GM18858 (cell line): ENCODE data around the gene DYNC1I2.
"Not testable (repeated sequence)": the region's sequence is repeated elsewhere in the genome, so short reads cannot be mapped to it uniquely, and the experiment has no call there.

Experiments
- ATAC-seq: cut with Tn5 transposase; IDR thresholded peaks from one replicate; pipeline ENCODE4 v1.9.1; 2021; ENCODE audit not compliant: unreplicated experiment

The DYNC1I2 gene

DNA sequence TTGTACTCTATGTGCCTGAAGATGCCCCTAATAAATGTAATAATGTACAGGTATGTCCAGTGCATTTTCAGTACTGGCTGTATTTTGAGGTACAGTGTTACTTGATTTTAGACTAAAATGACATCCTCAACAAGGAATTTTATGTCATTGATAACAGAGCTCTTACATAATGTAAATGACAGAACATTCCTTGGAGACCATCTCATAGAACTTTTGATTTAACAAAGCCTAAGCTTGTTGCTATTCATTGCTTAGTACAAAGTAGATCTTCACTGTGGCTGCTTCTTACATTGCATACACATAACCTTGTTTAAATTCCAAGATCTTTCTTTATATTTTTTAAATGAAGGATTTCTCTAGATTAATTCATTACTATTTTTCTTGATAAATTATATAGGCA is 24.1 kb downstream of the DYNC1I2 start:
- no peak for ATAC-seq

DNA sequence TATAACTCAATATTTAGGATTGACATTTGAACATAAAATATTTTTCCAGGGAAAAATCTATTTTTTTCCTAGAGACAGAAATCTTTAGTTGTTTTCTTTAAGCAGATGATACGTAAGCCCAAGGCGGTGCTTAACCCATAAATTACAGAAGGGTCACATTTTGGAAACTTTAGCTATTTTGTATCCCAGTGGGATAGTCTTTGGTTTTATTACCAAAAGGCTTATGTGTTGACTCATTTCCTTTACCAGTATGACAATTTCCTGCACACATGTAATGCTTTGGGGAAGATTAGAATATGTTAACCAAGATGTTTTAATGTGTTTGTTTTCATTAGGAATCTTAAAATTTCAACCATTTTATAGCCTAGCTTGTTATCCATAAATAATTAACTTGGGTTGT is 24.8 kb downstream of the DYNC1I2 start:
- no peak for ATAC-seq

DNA sequence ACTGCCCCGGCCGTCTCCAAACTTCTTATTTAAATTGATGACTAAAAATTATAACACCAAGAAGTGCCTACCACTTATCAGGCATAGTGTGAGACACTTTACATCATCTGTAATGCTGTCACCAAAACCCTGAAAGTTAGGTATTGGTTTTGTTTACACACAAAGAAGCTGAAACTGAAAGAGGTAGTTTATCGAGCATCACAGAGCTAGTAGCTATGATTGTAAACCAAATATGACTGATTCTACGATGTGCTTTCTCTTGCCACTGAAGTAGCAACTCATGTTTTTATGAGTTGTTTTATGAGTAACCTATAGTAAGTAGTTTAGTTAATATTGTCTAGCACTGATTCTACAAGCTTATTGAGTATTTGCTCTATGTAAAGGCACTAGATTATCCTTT is 31.5 kb downstream of the DYNC1I2 start:
- ATAC-seq = no peak

DNA sequence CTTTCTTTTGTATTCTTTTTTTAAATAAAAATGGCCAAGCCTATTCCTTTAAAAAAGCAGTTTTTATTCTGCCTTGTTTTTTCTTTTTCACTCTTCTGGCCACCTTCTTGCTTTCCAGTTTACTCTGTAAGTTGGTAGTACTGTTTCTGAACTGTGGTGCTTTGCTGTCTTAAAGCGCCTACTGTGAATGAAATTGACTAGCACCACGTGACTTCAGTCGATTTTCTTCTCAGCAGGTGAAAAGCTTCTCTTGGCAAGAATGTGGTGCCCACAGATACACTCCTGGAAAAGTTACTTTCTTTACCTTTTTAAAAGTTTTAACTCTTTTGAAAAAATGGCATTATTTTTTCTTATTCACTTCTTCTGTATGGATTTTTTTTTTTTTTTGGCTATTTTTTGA is 32.4 kb downstream of the DYNC1I2 start:
- ATAC-seq = no peak

DNA sequence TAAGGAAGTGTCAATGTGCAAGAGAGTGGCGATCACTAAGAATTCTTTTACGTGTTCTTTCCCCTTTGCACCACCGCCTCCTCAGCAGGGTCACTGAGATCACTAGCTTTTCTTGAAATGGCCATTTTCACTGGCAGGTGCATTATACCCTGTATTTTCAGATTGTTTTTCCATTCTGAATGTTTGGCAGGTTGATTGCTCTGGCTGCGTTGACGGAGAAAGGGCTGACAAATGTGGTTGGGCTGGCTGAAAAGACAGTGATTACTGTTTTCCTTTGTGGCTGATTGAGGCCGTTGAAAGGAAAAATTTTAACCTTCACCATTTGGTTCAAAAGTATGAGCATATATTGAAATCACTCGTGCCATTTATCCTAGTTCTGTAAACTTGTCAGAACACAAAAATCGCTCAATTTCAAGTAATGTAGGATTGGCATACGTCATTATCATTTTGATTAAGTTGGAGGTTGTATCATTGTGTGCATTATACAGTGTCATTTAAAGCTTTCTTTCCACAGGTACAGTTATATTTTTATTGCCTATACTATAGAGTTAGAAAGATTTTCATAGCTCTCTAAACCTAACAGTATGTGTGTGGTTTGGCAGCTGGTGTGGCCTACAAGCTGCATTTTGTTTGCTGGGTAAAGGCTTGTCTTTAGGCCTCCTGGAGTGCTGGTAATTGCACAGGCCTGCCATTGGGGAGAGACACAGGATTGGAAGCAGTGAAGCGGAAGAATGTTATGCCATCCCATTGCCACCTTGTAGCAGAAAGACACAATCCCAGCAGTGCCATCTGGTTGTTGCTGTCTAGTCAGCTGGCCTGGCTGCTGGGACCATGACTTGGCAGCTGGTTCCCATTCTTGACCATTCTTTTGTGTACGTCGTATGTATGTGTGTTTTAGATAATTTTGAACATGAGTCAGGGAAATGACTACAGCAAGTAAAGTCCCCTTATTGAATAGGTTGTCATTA is 36.7 kb downstream of the DYNC1I2 start:
- no peak for ATAC-seq

DNA sequence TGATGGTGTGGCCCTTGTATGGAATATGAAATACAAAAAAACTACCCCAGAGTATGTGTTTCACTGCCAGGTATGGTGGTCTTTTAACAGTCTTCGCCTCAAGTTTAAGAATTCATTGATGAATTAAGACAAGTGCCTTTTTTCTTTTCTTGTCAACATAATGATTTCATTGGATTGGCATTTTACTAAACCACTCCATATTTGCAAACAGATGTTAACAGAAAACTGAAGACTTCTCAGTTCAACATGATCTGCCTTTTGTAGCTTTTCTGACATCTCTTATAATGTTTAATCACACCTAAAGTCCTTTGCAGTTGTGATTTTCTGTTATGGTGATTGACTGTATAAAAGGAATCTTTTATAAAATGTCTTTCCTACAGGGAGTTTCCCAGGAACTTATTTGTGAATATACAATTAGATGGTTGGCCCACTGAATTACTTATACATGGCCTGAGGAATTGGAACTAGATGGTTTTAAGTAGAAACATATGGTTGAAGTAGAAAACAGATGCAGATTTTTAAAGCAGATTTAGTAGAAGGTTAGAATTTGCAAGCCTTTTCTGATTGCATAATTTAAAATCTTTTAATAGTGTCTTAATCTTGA is 39.7 kb downstream of the DYNC1I2 start:
- no peak for ATAC-seq

DNA sequence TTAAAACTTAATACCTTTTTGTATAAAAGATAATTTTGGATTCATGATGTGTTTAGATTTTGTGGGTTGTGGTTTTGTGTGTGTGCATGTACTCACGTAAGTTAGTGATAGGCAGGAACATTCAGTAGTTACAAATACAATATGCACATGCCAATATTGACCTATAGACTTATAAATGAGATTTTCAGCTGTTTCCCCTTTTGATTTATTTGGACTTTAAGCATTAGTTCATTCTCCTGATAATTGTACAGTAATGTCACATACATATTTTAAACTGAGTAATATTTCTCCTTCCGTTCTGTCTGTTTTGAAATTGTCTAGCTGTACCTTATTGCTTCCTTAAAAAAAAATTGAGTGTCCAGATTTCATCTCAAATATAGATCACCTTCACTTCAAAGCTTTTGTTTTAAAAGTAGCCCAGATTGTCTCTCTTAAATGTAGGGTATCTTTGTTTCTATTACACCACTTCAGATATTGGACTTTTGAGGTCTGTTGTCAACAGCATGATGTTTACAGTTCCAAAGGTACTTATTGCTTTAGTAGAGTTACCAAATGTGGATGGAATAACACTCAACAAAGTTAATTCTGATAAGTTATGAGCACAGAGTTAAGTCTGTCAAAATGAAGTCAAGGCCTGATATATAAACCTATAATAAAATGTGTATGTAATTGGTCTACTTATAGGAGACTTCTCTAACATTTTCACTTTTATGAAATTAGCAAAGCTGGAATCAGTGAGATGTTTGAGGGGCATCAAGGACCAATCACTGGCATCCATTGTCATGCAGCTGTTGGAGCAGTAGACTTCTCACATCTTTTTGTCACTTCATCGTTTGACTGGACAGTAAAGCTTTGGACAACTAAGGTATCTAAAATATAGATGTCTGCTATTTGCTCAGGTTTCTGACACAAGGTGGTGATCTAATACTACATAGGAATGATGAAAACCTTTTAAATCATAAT is 42.0 kb downstream of the DYNC1I2 start:
- no peak for ATAC-seq

DNA sequence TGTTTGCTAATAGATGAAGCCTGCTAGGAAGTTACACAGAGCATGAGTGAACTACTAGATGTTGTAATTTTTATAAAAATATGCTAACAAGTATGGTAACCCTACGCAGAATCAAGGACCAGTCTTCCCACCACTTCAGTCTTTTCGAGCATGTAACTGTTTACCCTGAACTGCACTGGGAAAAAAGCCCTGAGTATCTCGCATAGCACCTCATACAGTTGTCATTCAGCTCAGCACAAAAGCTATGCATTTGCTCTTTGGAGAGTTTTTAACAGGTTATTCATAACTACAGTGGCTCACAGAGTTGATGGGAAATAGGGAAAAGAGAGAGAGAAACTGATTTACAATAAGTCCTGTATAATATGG is 42.7 kb downstream of the DYNC1I2 start:
- no peak for ATAC-seq

DNA sequence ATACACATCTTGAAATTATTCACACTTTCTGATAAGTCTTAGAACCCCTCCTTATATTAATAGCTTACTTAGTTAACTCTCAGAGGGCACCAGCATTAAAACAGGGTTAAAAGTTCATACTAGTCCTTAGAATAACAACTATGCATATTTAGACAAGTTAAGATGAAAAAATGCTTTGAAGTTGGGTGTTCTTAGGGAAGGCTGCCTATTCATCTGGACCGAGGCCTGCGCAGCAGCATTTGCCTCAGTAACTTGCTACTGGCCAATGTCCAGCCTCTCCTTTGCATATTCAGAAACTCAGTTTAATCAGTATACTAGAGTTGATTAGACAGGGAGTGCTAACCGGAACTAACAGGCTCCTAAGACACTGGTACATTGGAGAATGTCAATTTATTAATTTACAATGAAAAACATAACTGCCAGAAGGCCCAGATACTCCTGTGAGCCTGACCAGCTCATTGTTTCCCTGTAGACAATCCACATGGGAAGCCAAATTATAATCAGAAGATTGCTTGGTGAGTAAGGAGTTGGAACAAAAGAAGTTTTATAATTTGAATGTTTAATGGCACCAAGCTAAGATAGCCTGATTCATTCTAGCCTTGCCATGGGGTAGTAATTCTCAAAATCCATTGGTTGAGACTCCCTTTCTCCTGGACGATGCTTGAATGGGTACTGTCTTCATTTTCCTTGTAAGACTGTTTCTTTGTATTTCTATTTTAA is 48.9 kb downstream of the DYNC1I2 start:
- ATAC-seq = no peak

DNA sequence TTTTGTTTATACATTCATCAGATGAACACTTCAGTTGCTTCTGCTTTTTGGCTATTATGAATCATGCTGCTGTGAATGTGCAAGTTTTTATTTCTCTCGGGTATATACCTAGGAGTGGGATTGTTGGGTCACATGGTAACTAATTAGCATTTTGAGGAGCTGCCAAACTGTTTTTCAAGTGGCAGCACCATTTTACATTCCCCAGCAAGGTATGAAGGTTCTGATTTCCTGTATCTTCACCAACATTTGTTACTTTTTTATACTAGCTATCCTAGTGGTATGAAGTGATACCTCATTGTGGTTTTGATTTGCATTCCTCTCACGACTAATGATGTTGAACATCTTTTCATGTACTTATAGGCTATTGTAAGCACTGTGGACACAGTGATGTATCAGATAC is 53.9 kb downstream of the DYNC1I2 start:
- ATAC-seq = peak; percentile 62

DNA sequence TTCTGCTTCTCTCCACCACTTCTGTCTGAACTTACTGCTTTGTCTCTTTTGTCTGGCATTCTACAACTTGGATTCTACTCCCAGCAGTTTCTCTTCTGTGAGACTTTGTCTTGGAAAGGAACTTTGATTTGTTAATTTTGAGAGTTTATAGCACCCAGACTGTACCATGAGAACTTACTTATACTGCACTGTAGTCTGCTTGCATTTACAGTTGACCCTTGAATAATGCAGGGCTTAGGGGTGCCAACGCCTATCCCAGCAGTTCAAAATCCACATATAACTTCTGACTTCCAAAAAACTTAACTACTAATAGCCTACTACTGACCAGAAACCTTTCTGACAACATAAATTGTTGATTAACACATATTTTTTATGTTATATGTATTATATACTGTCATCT is 55.5 kb downstream of the DYNC1I2 start:
- ATAC-seq = no peak

DNA sequence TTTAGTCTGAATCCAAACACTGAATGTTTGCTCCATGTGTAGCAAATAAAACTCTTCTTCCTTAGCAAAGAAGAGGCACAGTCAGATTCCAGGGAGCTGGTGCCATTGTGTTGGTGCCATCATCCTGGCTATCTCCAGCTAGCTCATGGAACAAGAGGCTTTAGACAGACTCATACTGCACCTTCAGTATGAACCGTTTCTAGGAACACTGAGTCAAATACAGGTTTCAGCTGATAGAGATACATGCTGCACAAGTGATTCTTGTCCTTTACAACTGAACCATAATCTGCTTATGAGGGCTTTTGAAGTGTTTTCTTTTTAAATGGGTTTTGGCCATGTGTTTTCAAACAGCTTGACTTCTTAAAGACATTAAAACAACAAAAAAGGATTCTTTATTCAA is 57.9 kb downstream of the DYNC1I2 start:
- ATAC-seq = no peak

DNA sequence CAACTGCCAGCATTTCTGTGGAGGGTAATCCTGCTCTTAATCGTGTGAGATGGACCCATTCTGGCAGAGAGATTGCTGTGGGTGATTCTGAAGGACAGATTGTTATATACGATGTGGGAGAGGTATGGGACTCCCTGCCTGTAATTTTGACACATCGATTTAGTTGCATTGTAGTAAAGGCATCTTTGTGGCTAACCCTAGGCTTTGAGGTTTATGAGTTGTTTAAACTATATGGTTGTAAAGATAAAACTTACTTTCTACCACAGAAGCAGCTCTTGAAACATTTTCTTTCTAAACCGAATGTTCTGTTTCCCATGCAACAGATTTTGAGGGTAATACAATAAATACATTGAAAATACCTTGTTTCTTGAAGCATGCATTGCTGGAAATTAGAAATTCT is 58.5 kb downstream of the DYNC1I2 start:
- ATAC-seq = no peak

DNA sequence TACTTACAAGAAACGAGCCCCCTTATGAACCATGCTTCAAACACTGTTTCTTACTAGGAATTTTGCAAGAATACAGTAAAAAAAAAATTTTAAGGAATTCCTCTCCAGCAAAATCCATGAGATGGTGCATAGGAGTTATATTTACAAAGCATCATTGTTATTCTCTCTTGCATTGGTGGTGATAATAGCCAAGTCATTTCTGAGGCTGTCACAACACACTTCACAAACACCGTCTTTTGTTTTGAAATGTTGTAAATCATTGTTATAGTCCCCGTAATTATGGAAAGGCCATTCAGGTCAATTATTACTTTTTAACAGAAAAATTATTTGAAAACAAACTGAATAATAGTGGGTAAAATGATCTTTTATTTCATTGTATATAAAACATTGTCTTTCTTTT is 60.1 kb downstream of the DYNC1I2 start:
- no peak for ATAC-seq

DNA sequence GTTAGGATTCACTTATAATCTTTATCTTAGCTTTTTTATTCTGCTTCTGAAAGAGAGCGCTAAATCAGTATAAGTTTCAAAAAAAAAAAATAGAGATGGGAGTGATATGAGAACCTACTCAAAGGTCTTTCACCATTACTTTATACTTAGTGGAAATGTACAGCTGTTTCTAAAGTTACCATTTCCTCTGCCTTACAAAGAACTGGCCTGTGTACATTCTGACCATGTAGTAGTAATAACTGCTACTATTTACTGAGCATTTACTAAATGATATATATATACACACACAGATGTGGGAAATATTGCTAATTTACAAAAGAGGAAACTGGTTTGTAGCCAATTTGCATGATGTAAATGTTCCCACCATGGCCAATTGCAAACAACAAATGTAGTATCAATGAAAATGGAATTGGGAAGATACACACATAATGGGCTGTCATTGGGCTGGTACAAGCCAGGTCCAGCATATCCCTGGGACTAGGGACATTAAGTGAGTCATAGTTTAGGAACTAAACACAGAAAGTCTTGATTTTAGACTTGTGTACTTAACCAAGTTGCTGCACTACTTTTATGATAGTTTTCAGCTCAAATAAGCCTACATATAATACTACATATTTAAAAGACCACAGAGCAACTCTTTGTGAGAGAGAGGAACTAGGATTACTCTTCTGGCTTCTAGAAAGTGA is 67.1 kb downstream of the DYNC1I2 start:
- no peak for ATAC-seq

DNA sequence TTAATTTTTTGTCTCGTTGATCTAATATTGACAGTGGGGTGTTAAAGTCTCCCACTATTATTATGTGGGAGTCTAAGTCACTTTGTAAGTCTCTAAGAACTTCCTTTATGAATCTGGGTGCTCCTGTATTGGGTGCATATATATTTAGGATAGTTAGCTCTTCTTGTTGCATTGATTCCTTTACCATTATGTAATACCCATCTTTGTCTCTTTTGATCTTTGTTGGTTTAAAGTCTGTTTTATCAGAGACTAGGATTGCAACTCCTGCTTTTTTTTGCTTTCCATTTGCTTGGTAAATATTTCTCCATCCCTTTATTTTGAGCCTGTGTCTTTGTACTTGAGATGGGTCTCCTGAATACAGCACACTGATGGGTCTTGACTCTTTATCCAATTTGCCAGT is 71.5 kb downstream of the DYNC1I2 start:
- ATAC-seq = not testable (repeated sequence)

DNA sequence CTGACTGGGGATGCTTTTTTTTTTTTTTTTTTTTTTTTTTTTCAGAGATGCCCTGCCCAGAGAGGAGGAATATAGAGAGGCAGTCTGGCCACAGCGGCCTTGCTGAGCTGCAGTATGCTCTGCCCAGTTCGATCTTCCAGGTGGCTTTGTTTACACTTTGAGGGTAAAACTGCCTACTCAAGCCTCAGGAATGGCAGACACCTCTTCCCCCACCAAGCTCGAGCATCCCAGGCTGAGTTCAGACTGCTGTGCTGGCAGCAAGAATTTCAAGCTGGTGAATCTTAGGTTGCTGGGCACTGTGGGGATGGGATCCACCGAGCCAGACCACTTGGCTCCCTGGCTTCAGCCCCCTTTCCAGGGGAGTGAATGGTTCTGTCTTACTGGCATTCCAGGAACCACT is 73.9 kb downstream of the DYNC1I2 start:
- not testable (repeated sequence) for ATAC-seq

DNA sequence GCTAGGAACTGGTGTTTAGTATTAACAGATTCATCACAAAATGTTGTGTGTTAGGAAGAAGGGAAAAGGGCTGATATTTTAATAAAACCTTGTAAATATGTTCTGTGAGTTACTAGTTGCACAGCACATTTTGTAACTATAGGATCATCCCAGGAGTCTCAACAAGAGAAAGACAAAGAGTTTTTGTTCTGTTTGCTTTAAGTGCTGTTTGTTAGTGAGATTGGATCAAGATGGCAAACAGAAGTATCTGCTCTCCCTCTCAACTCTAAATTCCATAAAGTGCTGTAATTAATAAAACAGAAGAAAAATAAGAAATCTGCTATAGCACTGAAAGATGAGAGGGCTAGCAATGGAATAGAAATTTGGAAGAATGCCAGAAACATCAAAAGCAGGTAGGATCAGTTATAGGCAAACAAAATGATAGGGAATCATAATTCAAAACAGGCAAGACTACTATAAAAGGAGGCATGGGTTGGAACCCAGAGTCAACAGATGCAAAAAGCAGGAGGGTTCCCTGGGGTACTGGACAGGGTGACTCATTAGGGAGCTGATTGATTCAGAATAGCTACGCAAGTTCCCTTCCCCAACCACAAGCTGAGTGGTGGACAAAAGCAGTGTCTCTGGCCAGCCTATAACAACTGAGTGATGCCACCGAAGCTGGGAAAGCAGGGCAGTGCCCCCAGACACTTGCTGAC is 75.8 kb downstream of the DYNC1I2 start:
- ATAC-seq = no peak

DNA sequence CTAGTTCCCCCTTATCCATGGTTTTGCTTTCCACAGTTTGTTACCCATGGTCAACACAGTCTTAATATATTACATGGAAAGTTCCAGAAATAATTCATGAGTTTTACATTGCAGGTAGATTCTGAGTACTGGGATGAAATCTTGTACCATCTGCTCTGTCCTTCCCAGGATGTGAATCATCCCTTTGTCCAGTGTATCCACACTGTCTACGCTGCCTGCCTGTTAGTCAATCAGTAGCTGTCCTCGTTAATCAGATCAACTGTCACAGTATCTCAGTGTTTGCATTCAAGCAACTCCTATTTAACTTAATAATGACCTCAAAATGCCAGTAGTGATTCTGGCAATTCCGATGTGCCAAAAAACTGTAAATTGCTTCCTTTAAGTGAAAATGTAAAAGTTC is 76.3 kb downstream of the DYNC1I2 start:
- ATAC-seq = no peak

DNA sequence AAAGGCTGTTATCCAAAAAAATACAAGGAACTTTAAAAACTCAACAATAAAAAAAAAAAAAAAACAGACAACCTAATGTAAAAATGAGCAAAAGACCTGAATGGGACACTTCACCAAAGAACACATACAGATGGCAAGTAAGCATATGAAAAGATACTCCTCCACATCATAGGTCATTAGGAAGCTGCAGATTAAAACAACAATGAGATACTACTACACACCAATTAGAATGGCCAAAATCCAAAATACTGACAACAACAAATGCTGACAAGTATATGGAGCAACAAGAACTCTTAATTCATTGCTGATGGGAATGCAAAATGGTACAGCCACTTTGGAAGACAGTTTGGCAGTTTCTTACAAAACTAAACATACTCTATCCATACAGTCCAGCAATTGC is 84.2 kb downstream of the DYNC1I2 start:
- ATAC-seq = no peak
